HCT116 (cell line): ENCODE data around the gene RNF31. TPM values are rescaled to one million over a fixed set of nuclear protein-coding genes. Genes with fewer than 3 reads are reported as not detected.
A peak's percentile ranks its signal among the peaks of the same experiment; 100 is the strongest.

Experiments used
- ATAC-seq: fragments of 200-7000 bp; cut with Tn5 transposase; 2 replicates; pipeline ENCODE4 v1.9.1; 2020; ENCODE audit warnings: mild to moderate bottlenecking, moderate library complexity
- BruUV-seq: library from RNA; stranded (reverse); fragments of 400-500 nt; replicated peaks from 2 replicates; lab custom pipeline; 2021; lab: Mats Ljungman, UMichigan
- CTCF ChIA-PET: fragments of 300-600 bp; sonication (Branson Sonifier 250); formaldehyde crosslinking; loops from one replicate; lab custom pipeline; 2021; ENCODE audit warnings: antibody characterized with exemption; lab: Charles Lee
- POLR2A ChIA-PET: fragments of 300-600, 350-600 bp; sonication (Branson Sonifier 250); formaldehyde crosslinking; loops from one replicate; lab custom pipeline; 2021; ENCODE audit warnings: antibody characterized with exemption; lab: Charles Lee
- RAD21 ChIA-PET, 2 experiments: fragments of 300-600 bp; sonication (Branson Sonifier 250); formaldehyde crosslinking; loops; one replicate each; lab custom pipeline; 2023; ENCODE audit warnings: low total read pairs in 2 of 2; ENCODE audit not compliant: uncharacterized antibody in 2 of 2, unreplicated experiment in 2 of 2, low non-redundant PET in 1 of 2; lab: Charles Lee
- DNase-seq: peaks from one replicate; pipeline ENCODE4 v3.0.0-alpha.2; 2010; ENCODE audit warnings: low read depth, low spot score
- H2AFZ ChIP-seq: fragments of 200-600 bp; shearing (Covaris generic), sonication (generic); 2 replicates; pipeline ENCODE4 v1.6.1; 2017; ENCODE audit warnings: low read depth, mixed run types, mixed read lengths, antibody characterized with exemption, low read length; ENCODE audit not compliant: poor library complexity, severe bottlenecking
- H3K27ac ChIP-seq: 2 replicates; pipeline ENCODE4 v1.5.1; 2012; ENCODE audit warnings: low read depth, low read length
- H3K27me3 ChIP-seq: fragments of 200-600 bp; sonication (generic); 2 replicates; pipeline ENCODE4 v1.6.1; 2016; ENCODE audit warnings: mixed run types, low read length, mixed read lengths; ENCODE audit not compliant: insufficient read depth
- H3K36me3 ChIP-seq, 2 experiments: fragments of 200-500 bp in 1 of 2; fragments of 200-600 bp in 1 of 2; sonication (Bioruptor generic) in 1 of 2; sonication (generic) in 1 of 2; 2 replicates each; pipeline versions ENCODE4 v1.5.1 to v1.6.1; 2014 to 2016; ENCODE audit warnings: low read length in 2 of 2, inconsistent platforms in 1 of 2, mixed read lengths in 1 of 2, mixed run types in 1 of 2; ENCODE audit not compliant: insufficient read depth in 2 of 2, control insufficient read depth in 1 of 2
- H3K4me1 ChIP-seq, 2 experiments: fragments of 200-600 bp in 1 of 2; sonication (generic) in 1 of 2; 2 replicates each; pipeline versions ENCODE4 v1.5.1 to v1.6.1; 2012 to 2017; ENCODE audit warnings: low read length in 2 of 2, inconsistent platforms in 1 of 2, mild to moderate bottlenecking in 1 of 2, mixed read lengths in 1 of 2, mixed run types in 1 of 2, moderate library complexity in 1 of 2; ENCODE audit not compliant: insufficient read depth in 2 of 2, control insufficient read depth in 1 of 2
- H3K4me2 ChIP-seq: fragments of 200-600 bp; sonication (generic); 2 replicates; pipeline ENCODE4 v1.6.1; 2017; ENCODE audit warnings: mixed run types, low read length, mixed read lengths
- H3K4me3 ChIP-seq, 2 experiments: fragments of 200-600 bp in 1 of 2; sonication (generic) in 1 of 2; replicated peaks in 1 of 2; 2 replicates each; pipeline ENCODE4 v1.5.1; 2011 to 2016; ENCODE audit warnings: low read length in 2 of 2, control low read depth in 1 of 2, low read depth in 1 of 2, mild to moderate bottlenecking in 1 of 2, mixed read lengths in 1 of 2, mixed run types in 1 of 2
- H3K79me2 ChIP-seq: fragments of 200-600 bp; sonication (generic); 2 replicates; pipeline ENCODE4 v1.6.1; 2017; ENCODE audit warnings: mild to moderate bottlenecking, mixed run types, low read length, moderate library complexity, mixed read lengths; ENCODE audit not compliant: insufficient read depth
- H3K9ac ChIP-seq: fragments of 200-600 bp; sonication (generic); 2 replicates; pipeline ENCODE4 v1.6.1; 2016; ENCODE audit warnings: low read length, mixed read lengths
- H3K9me2 ChIP-seq: fragments of 200-600 bp; sonication (generic), shearing (Covaris generic); 2 replicates; pipeline ENCODE4 v1.6.1; 2017; ENCODE audit warnings: mixed run types, mild to moderate bottlenecking, moderate library complexity; ENCODE audit not compliant: insufficient read depth
- H3K9me3 ChIP-seq, 2 experiments: fragments of 200-500 bp in 1 of 2; fragments of 200-600 bp in 1 of 2; sonication (Bioruptor generic) in 1 of 2; sonication (generic) in 1 of 2; 2 replicates each; pipeline ENCODE4 v1.6.1; 2014 to 2017; ENCODE audit warnings: low read length in 2 of 2, mixed read lengths in 2 of 2, inconsistent platforms in 1 of 2, low read depth in 1 of 2, mild to moderate bottlenecking in 1 of 2, mixed run types in 1 of 2, moderate library complexity in 1 of 2; ENCODE audit not compliant: control insufficient read depth in 1 of 2, insufficient read depth in 1 of 2
- H4K20me1 ChIP-seq: fragments of 200-600 bp; sonication (generic), shearing (Covaris generic); 2 replicates; pipeline ENCODE4 v1.6.1; 2017; ENCODE audit warnings: mixed run types, mild to moderate bottlenecking, moderate library complexity; ENCODE audit not compliant: insufficient read depth
- CBX3 ChIP-seq: IDR thresholded peaks from 2 replicates; pipeline ENCODE4 v1.6.1; 2012; ENCODE audit warnings: low read depth
- CEBPB ChIP-seq: IDR thresholded peaks from 2 replicates; pipeline ENCODE4 v1.6.1; 2012; ENCODE audit warnings: low read depth
- EGR1 ChIP-seq: IDR thresholded peaks from 2 replicates; pipeline ENCODE4 v1.6.1; 2012; ENCODE audit warnings: low read depth
- ELF1 ChIP-seq: IDR thresholded peaks from 2 replicates; pipeline ENCODE4 v1.6.1; 2012; ENCODE audit warnings: low read depth, borderline replicate concordance
- FOSL1 ChIP-seq: IDR thresholded peaks from 2 replicates; pipeline ENCODE4 v1.6.1; 2012; ENCODE audit warnings: low read depth
- RAD21 ChIP-seq: IDR thresholded peaks from 2 replicates; pipeline ENCODE4 v1.6.1; 2012; ENCODE audit warnings: low read depth, mild to moderate bottlenecking
- SP1 ChIP-seq: IDR thresholded peaks from 2 replicates; pipeline ENCODE4 v1.6.1; 2012; ENCODE audit warnings: low read depth
- SRF ChIP-seq: IDR thresholded peaks from 2 replicates; pipeline ENCODE4 v1.6.1; 2012; ENCODE audit warnings: low read depth
- TCF7L2 ChIP-seq: IDR thresholded peaks from 2 replicates; pipeline ENCODE4 v1.7.0; 2011; ENCODE audit warnings: borderline replicate concordance, inconsistent platforms; ENCODE audit not compliant: insufficient read depth, insufficient read length; ENCODE audit errors: extremely low read depth
- YY1 ChIP-seq: IDR thresholded peaks from 2 replicates; pipeline ENCODE4 v1.6.1; 2011; ENCODE audit warnings: low read length, low read depth, moderate library complexity, mild to moderate bottlenecking; ENCODE audit not compliant: insufficient replicate concordance; ENCODE audit errors: extremely low read depth
- ZFX ChIP-seq: fragments of 450-650 bp; IDR thresholded peaks from 2 replicates; pipeline ENCODE4 v1.6.1; 2017
- ZNF274 ChIP-seq: fragments of 200-500 bp; sonication (Bioruptor generic); IDR thresholded peaks from 2 replicates; pipeline ENCODE4 v1.6.1; 2014; ENCODE audit warnings: mild to moderate bottlenecking, low read depth, low read length, inconsistent platforms
- intact Hi-C: fragments of 100-400 bp; cut with micrococcal nuclease; formaldehyde crosslinking; loops from 2 replicates; pipeline ENCODE4 v1.10.0; 2022
- total RNA-seq: library from RNA; stranded (reverse); gene quantifications from one replicate; pipeline ENCODE4 v1.2.1, GENCODE V29; 2021; ENCODE audit not compliant: unreplicated experiment
- TF ChIP-seq, protein P1 (sequence below): IDR thresholded peaks from 2 replicates; pipeline ENCODE4 v1.6.1; 2012
- TF ChIP-seq, protein P2 (sequence below): IDR thresholded peaks from 2 replicates; pipeline ENCODE4 v1.6.1; 2012; ENCODE audit warnings: low read depth
- TF ChIP-seq, protein P3 (sequence below): IDR thresholded peaks from 2 replicates; pipeline ENCODE4 v1.6.1; 2011; ENCODE audit warnings: mild to moderate bottlenecking, low read length, moderate library complexity; ENCODE audit not compliant: insufficient replicate concordance; ENCODE audit errors: extremely low read depth
- TF ChIP-seq, protein P4 (sequence below), 3 experiments: fragments of 200-600 bp in 1 of 3; sonication (generic) in 1 of 3; IDR thresholded peaks in 2 of 3; conservative IDR thresholded peaks in 1 of 3; 2 replicates each; pipeline ENCODE4 v1.5.1; 2012 to 2017; ENCODE audit warnings: low read depth in 2 of 3, low read length in 2 of 3, antibody characterized with exemption in 1 of 3, borderline replicate concordance in 1 of 3, control low read depth in 1 of 3, mild to moderate bottlenecking in 1 of 3, mixed read lengths in 1 of 3, mixed run types in 1 of 3, moderate library complexity in 1 of 3; ENCODE audit not compliant: insufficient read depth in 1 of 3

RNF31 gene
- total RNA-seq, 1 experiment from 2014 or later: 78.0 TPM

DNA sequence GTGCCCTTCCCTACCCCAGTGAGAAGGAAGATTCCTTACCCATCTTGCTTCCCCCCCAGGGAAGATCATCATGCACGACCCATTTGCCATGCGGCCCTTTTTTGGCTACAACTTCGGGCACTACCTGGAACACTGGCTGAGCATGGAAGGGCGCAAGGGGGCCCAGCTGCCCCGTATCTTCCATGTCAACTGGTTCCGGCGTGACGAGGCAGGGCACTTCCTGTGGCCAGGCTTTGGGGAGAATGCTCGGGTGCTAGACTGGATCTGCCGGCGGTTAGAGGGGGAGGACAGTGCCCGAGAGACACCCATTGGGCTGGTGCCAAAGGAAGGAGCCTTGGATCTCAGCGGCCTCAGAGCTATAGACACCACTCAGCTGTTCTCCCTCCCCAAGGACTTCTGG is 43.8 kb upstream of the RNF31 start:
- H4K20me1 ChIP-seq: no peaks in the 10 kb centered on the region
- POLR2A ChIA-PET: interaction anchor here (1.7 kb wide), 1 partner anchor 9 kb away, joined by 14 read pairs; the partner anchor contains the start of gene PCK2
- peaks cover 0 to 5% of the 10 kb centered on the region in 2 experiments; a peak in 1 of 4 replicates for H3K9me3 ChIP-seq
- no peak overlapping the region for H3K4me3 ChIP-seq
- H3K27ac ChIP-seq: no peak overlapping the region
- ATAC-seq: no peak
- CTCF ChIA-PET: no interaction called here
- no peak overlapping the region for H3K4me2 ChIP-seq
- DNase-seq: no peak
- TSS peak; percentile 20 for BruUV-seq
- H3K36me3 ChIP-seq: no peaks in the 10 kb centered on the region
- no peak overlapping the region for H2AFZ ChIP-seq
- peaks cover 0 to under 1% of the 10 kb centered on the region in 2 experiments; a peak in 1 of 4 replicates for H3K4me1 ChIP-seq
- TF ChIP-seq ZNF274 (no peak), CEBPB (no peak), SRF (no peak), ELF1 (no peak), RAD21 (no peak), EGR1 (no peak), ZFX (no peak), SP1 (no peak), YY1 (no peak), TCF7L2 (no peak), FOSL1 (no peak), CBX3 (no peak)
- TF ChIP-seq, protein P1, sequence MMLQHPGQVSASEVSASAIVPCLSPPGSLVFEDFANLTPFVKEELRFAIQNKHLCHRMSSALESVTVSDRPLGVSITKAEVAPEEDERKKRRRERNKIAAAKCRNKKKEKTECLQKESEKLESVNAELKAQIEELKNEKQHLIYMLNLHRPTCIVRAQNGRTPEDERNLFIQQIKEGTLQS: no peak
- TF ChIP-seq, protein P2, sequence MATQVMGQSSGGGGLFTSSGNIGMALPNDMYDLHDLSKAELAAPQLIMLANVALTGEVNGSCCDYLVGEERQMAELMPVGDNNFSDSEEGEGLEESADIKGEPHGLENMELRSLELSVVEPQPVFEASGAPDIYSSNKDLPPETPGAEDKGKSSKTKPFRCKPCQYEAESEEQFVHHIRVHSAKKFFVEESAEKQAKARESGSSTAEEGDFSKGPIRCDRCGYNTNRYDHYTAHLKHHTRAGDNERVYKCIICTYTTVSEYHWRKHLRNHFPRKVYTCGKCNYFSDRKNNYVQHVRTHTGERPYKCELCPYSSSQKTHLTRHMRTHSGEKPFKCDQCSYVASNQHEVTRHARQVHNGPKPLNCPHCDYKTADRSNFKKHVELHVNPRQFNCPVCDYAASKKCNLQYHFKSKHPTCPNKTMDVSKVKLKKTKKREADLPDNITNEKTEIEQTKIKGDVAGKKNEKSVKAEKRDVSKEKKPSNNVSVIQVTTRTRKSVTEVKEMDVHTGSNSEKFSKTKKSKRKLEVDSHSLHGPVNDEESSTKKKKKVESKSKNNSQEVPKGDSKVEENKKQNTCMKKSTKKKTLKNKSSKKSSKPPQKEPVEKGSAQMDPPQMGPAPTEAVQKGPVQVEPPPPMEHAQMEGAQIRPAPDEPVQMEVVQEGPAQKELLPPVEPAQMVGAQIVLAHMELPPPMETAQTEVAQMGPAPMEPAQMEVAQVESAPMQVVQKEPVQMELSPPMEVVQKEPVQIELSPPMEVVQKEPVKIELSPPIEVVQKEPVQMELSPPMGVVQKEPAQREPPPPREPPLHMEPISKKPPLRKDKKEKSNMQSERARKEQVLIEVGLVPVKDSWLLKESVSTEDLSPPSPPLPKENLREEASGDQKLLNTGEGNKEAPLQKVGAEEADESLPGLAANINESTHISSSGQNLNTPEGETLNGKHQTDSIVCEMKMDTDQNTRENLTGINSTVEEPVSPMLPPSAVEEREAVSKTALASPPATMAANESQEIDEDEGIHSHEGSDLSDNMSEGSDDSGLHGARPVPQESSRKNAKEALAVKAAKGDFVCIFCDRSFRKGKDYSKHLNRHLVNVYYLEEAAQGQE: no peak
- TF ChIP-seq, protein P3, sequence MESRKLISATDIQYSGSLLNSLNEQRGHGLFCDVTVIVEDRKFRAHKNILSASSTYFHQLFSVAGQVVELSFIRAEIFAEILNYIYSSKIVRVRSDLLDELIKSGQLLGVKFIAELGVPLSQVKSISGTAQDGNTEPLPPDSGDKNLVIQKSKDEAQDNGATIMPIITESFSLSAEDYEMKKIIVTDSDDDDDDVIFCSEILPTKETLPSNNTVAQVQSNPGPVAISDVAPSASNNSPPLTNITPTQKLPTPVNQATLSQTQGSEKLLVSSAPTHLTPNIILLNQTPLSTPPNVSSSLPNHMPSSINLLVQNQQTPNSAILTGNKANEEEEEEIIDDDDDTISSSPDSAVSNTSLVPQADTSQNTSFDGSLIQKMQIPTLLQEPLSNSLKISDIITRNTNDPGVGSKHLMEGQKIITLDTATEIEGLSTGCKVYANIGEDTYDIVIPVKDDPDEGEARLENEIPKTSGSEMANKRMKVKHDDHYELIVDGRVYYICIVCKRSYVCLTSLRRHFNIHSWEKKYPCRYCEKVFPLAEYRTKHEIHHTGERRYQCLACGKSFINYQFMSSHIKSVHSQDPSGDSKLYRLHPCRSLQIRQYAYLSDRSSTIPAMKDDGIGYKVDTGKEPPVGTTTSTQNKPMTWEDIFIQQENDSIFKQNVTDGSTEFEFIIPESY: no peak
- TF ChIP-seq, protein P4, sequence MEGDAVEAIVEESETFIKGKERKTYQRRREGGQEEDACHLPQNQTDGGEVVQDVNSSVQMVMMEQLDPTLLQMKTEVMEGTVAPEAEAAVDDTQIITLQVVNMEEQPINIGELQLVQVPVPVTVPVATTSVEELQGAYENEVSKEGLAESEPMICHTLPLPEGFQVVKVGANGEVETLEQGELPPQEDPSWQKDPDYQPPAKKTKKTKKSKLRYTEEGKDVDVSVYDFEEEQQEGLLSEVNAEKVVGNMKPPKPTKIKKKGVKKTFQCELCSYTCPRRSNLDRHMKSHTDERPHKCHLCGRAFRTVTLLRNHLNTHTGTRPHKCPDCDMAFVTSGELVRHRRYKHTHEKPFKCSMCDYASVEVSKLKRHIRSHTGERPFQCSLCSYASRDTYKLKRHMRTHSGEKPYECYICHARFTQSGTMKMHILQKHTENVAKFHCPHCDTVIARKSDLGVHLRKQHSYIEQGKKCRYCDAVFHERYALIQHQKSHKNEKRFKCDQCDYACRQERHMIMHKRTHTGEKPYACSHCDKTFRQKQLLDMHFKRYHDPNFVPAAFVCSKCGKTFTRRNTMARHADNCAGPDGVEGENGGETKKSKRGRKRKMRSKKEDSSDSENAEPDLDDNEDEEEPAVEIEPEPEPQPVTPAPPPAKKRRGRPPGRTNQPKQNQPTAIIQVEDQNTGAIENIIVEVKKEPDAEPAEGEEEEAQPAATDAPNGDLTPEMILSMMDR (IDR thresholded peaks at IDR 0.05 in 2 of 3, conservative IDR thresholded peaks at IDR 0.05 in 1 of 3; ENCODE audit: borderline replicate concordance in 1 of 3, insufficient read depth in 1 of 3, low read depth in 2 of 3, low read length in 2 of 3): no peak
- RAD21 ChIA-PET: no interaction called here
- intact Hi-C loops: no loop called here
- no peaks in the 10 kb centered on the region for H3K79me2 ChIP-seq
- H3K9ac ChIP-seq: no peak overlapping the region
- no peaks in the 10 kb centered on the region for H3K27me3 ChIP-seq
- H3K9me2 ChIP-seq: no peaks in the 10 kb centered on the region
